ENCODE results near the gene ANK2. TPM values are rescaled to one million over a fixed set of nuclear protein-coding genes. Genes with fewer than 3 reads are reported as not detected.
A peak's percentile ranks its signal among the peaks of the same experiment; 100 is the strongest.

The ANK2 gene
- total RNA-seq, 1 donor = 15.1 TPM

DNA sequence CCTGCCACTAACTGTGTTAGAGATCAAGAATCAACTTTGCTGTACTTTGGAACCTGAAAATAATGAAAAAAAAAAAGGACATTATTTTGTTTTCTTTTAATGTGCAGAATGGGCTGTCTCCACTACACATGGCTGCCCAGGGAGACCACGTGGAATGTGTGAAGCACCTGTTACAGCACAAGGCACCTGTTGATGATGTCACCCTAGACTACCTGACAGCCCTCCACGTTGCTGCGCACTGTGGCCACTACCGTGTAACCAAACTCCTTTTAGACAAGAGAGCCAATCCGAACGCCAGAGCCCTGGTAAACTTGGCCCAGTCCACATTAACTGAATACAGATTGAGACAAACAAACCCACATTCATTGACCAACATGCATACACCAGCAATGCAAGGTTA lies 206.2 kb downstream of the ANK2 start:
- TF ChIP-seq, protein P1, sequence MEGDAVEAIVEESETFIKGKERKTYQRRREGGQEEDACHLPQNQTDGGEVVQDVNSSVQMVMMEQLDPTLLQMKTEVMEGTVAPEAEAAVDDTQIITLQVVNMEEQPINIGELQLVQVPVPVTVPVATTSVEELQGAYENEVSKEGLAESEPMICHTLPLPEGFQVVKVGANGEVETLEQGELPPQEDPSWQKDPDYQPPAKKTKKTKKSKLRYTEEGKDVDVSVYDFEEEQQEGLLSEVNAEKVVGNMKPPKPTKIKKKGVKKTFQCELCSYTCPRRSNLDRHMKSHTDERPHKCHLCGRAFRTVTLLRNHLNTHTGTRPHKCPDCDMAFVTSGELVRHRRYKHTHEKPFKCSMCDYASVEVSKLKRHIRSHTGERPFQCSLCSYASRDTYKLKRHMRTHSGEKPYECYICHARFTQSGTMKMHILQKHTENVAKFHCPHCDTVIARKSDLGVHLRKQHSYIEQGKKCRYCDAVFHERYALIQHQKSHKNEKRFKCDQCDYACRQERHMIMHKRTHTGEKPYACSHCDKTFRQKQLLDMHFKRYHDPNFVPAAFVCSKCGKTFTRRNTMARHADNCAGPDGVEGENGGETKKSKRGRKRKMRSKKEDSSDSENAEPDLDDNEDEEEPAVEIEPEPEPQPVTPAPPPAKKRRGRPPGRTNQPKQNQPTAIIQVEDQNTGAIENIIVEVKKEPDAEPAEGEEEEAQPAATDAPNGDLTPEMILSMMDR (IDR thresholded peaks at IDR 0.05; ENCODE audit: insufficient read depth, low read depth, low read length) = no peak
- H3K4me3 ChIP-seq (ENCODE audit: low read depth, low read length) = no peak overlapping the region
- DNase-seq (ENCODE audit: low read depth) = no peak

DNA sequence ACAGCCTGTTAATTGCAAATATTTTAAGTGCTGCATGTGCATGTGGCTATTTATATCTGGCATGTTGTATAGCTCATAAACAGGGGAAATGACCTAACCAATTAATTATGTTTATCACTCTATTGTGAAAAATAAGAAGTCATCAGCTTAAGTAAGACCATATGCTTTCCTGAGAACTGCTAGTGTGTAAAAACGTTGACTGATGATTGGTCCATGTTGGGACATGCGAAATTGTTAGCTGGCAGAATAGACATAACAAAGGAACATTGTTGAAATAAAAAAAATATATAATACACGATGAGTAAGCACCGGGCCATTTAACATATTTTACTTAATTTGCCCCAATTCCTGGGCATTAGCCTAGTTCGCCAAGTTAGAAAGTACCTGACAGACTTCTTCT lies 207.5 kb downstream of the ANK2 start:
- DNase-seq (ENCODE audit: low read depth) = peak; percentile 81
- H3K4me3 ChIP-seq (ENCODE audit: low read depth, low read length) = no peak overlapping the region
- TF ChIP-seq, protein P1 (IDR thresholded peaks at IDR 0.05; ENCODE audit: insufficient read depth, low read depth, low read length) = no peak

GRCh38 chr4:113260688-113261087 lies 211.2 kb downstream of the ANK2 start:
- peak; percentile 14 for DNase-seq (ENCODE audit: low read depth)
- TF ChIP-seq, protein P1 (IDR thresholded peaks at IDR 0.05; ENCODE audit: insufficient read depth, low read depth, low read length) = no peak
- H3K4me3 ChIP-seq (ENCODE audit: low read depth, low read length) = no peak overlapping the region

GRCh38 chr4:113263274-113263673 lies 213.8 kb downstream of the ANK2 start:
- peak; percentile 57 for DNase-seq (ENCODE audit: low read depth)
- H3K4me3 ChIP-seq (ENCODE audit: low read depth, low read length) = no peak overlapping the region
- TF ChIP-seq, protein P1 (IDR thresholded peaks at IDR 0.05; ENCODE audit: insufficient read depth, low read depth, low read length) = no peak

GRCh38 chr4:113270520-113271319 lies 221.3 kb downstream of the ANK2 start:
- no peak overlapping the region for H3K4me3 ChIP-seq (ENCODE audit: low read depth, low read length)
- TF ChIP-seq, protein P1 (IDR thresholded peaks at IDR 0.05; ENCODE audit: insufficient read depth, low read depth, low read length) = no peak
- no peak for DNase-seq (ENCODE audit: low read depth)

GRCh38 chr4:113272523-113272922 lies 223.1 kb downstream of the ANK2 start:
- no peak overlapping the region for H3K4me3 ChIP-seq (ENCODE audit: low read depth, low read length)
- DNase-seq (ENCODE audit: low read depth) = no peak
- TF ChIP-seq, protein P1 (IDR thresholded peaks at IDR 0.05; ENCODE audit: insufficient read depth, low read depth, low read length) = no peak

Measured in fibroblast of villous mesenchyme (primary cell).